IMR-90 (cell line): ENCODE measurements around the gene MNAT1. TPM values are rescaled to one million over a fixed set of nuclear protein-coding genes. Genes with fewer than 3 reads are reported as not detected.
A peak's percentile ranks its signal among the peaks of the same experiment; 100 is the strongest.

ENCODE experiments used
- ATAC-seq: fragments of 200-7000 bp; cut with Tn5 transposase; 2 replicates; pipeline ENCODE4 v1.9.1; 2020; ENCODE audit warnings: low read depth, mild to moderate bottlenecking, moderate library complexity
- BruUV-seq: library from RNA; stranded (reverse); fragments of 400-500 nt; replicated peaks from 2 replicates; lab custom pipeline; 2021; lab: Mats Ljungman, UMichigan
- CTCF ChIA-PET: fragments of 300-600 bp; formaldehyde crosslinking; extraction: SDS; loops from one replicate; lab custom pipeline; 2021; ENCODE audit warnings: antibody characterized with exemption; lab: Yijun Ruan, JAX
- POLR2A ChIA-PET: fragments of 300-600 bp; sonication (Branson Sonifier 250); formaldehyde crosslinking; loops from one replicate; lab custom pipeline; 2022; ENCODE audit warnings: antibody characterized with exemption; ENCODE audit not compliant: unreplicated experiment; lab: Charles Lee
- DNase-seq: peaks from one replicate; pipeline ENCODE4 v3.0.0; 2013
- H2AFZ ChIP-seq: replicated peaks from 2 replicates; pipeline ENCODE3; 2013; ENCODE audit warnings: low read length, mild to moderate bottlenecking; ENCODE audit not compliant: poor library complexity
- H2AK5ac ChIP-seq: 2 replicates; pipeline ENCODE4 v1.6.1; 2013; ENCODE audit warnings: low read depth, low read length, inconsistent platforms
- H2AK9ac ChIP-seq: replicated peaks from 2 replicates; pipeline ENCODE3; 2013; ENCODE audit warnings: mild to moderate bottlenecking, low read depth, low read length, moderate library complexity; ENCODE audit not compliant: poor library complexity
- H2BK120ac ChIP-seq: 2 replicates; pipeline ENCODE4 v1.6.1; 2013; ENCODE audit warnings: low read depth, low read length, inconsistent platforms
- H2BK15ac ChIP-seq: 3 replicates; pipeline ENCODE4 v1.6.1; 2013; ENCODE audit warnings: low read depth, low read length, inconsistent platforms
- H2BK20ac ChIP-seq: 2 replicates; pipeline ENCODE4 v1.6.1; 2013; ENCODE audit warnings: low read depth, mild to moderate bottlenecking, inconsistent platforms, low read length, moderate library complexity
- H2BK5ac ChIP-seq: 2 replicates; pipeline ENCODE4 v1.6.1; 2013; ENCODE audit warnings: mild to moderate bottlenecking, low read depth, low read length, inconsistent platforms; ENCODE audit not compliant: poor library complexity, severe bottlenecking
- H3K14ac ChIP-seq: replicated peaks from 2 replicates; pipeline ENCODE4 v1.6.1; 2013; ENCODE audit warnings: low read depth, low read length, inconsistent platforms
- H3K18ac ChIP-seq: 2 replicates; pipeline ENCODE4 v1.6.1; 2013; ENCODE audit warnings: low read depth, low read length, control low read depth
- H3K23ac ChIP-seq: 2 replicates; pipeline ENCODE4 v1.6.1; 2013; ENCODE audit warnings: low read depth, low read length, inconsistent platforms
- H3K27ac ChIP-seq: 2 replicates; pipeline ENCODE4 v1.5.1; 2013; ENCODE audit warnings: mild to moderate bottlenecking, control low read depth, low read length; ENCODE audit not compliant: insufficient read depth
- H3K27me3 ChIP-seq: 2 replicates; pipeline ENCODE4 v1.6.1; 2013; ENCODE audit warnings: low read length; ENCODE audit not compliant: control insufficient read depth, insufficient read depth
- H3K36me3 ChIP-seq: 2 replicates; pipeline ENCODE4 v1.6.1; 2013; ENCODE audit warnings: low read length, mixed read lengths; ENCODE audit not compliant: control insufficient read depth, insufficient read depth
- H3K4ac ChIP-seq: 2 replicates; pipeline ENCODE4 v1.6.1; 2013; ENCODE audit warnings: low read depth, low read length, inconsistent platforms
- H3K4me1 ChIP-seq: 2 replicates; pipeline ENCODE4 v1.6.1; 2013; ENCODE audit warnings: low read length, mixed read lengths; ENCODE audit not compliant: control insufficient read depth, insufficient read depth
- H3K4me2 ChIP-seq: 2 replicates; pipeline ENCODE4 v1.6.1; 2013; ENCODE audit warnings: low read depth, mild to moderate bottlenecking, control low read depth, low read length, moderate library complexity
- H3K4me3 ChIP-seq: 2 replicates; pipeline ENCODE4 v1.5.1; 2013; ENCODE audit warnings: low read depth, mild to moderate bottlenecking, control low read depth, low read length, moderate library complexity; ENCODE audit not compliant: insufficient read depth
- H3K56ac ChIP-seq: 2 replicates; pipeline ENCODE4 v1.6.1; 2013; ENCODE audit warnings: low read length, inconsistent platforms; ENCODE audit not compliant: insufficient read depth; ENCODE audit errors: extremely low read depth
- H3K79me1 ChIP-seq, 2 experiments: 2 replicates each; pipeline ENCODE4 v1.6.1; 2013; ENCODE audit warnings: low read length in 2 of 2, inconsistent platforms in 1 of 2, low read depth in 1 of 2
- H3K9ac ChIP-seq: 2 replicates; pipeline ENCODE4 v1.6.1; 2013; ENCODE audit warnings: low read depth, low read length, control low read depth
- H3K9me1 ChIP-seq: 2 replicates; pipeline ENCODE4 v1.6.1; 2013; ENCODE audit warnings: low read length, inconsistent platforms; ENCODE audit not compliant: insufficient read depth
- H3K9me3 ChIP-seq: 2 replicates; pipeline ENCODE4 v1.6.1; 2013; ENCODE audit warnings: low read length; ENCODE audit not compliant: control insufficient read depth, insufficient read depth
- H4K20me1 ChIP-seq: 2 replicates; pipeline ENCODE4 v1.6.1; 2013; ENCODE audit warnings: low read length, inconsistent platforms; ENCODE audit not compliant: insufficient read depth
- H4K5ac ChIP-seq: 2 replicates; pipeline ENCODE4 v1.6.1; 2013; ENCODE audit warnings: mild to moderate bottlenecking, low read depth, low read length, control low read depth
- H4K8ac ChIP-seq, 2 experiments: 2 replicates each; pipeline ENCODE4 v1.6.1; 2013; ENCODE audit warnings: low read depth in 2 of 2, low read length in 2 of 2, control low read depth in 1 of 2, inconsistent platforms in 1 of 2
- H4K91ac ChIP-seq: 2 replicates; pipeline ENCODE4 v1.6.1; 2013; ENCODE audit warnings: low read depth, low read length, inconsistent platforms; ENCODE audit not compliant: insufficient read depth
- BHLHE40 ChIP-seq: fragments of 150-350 bp; IDR thresholded peaks from 2 replicates; pipeline ENCODE4 v1.6.1; 2016; ENCODE audit warnings: mild to moderate bottlenecking, low read depth, low read length
- CEBPB ChIP-seq: IDR thresholded peaks from 2 replicates; pipeline ENCODE4 v1.6.1; 2012; ENCODE audit warnings: low read depth, low read length, improper control_type of control experiment
- CHD1 ChIP-seq: IDR thresholded peaks from 2 replicates; pipeline ENCODE4 v1.6.1; 2012; ENCODE audit warnings: low read depth, low read length, improper control_type of control experiment
- CTCF ChIP-seq: conservative IDR thresholded peaks from 2 replicates; pipeline ENCODE4 v1.5.1; 2012; ENCODE audit warnings: mild to moderate bottlenecking, low read depth, low read length, improper control_type of control experiment
- ELK1 ChIP-seq: fragments of 150-350 bp; IDR thresholded peaks from 2 replicates; pipeline ENCODE4 v1.6.1; 2016; ENCODE audit warnings: low read depth, mild to moderate bottlenecking, low read length, moderate library complexity, borderline replicate concordance
- FOS ChIP-seq: fragments of 150-350 bp; IDR thresholded peaks from 2 replicates; pipeline ENCODE4 v1.6.1; 2016; ENCODE audit warnings: low read depth, low read length
- MAFK ChIP-seq: IDR thresholded peaks from 2 replicates; pipeline ENCODE4 v1.6.1; 2012; ENCODE audit warnings: low read depth, low read length, improper control_type of control experiment
- MAZ ChIP-seq: IDR thresholded peaks from 2 replicates; pipeline ENCODE4 v1.6.1; 2012; ENCODE audit warnings: low read depth, mild to moderate bottlenecking, low read length, improper control_type of control experiment, moderate library complexity, borderline replicate concordance
- MXI1 ChIP-seq: IDR thresholded peaks from 2 replicates; pipeline ENCODE4 v1.6.1; 2012; ENCODE audit warnings: low read depth, mild to moderate bottlenecking, low read length, moderate library complexity, borderline replicate concordance
- NFE2L2 ChIP-seq: fragments of 150-350 bp; IDR thresholded peaks from 2 replicates; pipeline ENCODE4 v1.6.1; 2016; ENCODE audit warnings: low read depth, mild to moderate bottlenecking, low read length
- POLR2A ChIP-seq: IDR thresholded peaks from 2 replicates; pipeline ENCODE4 v1.6.1; 2012; ENCODE audit warnings: mild to moderate bottlenecking, low read depth, low read length
- RAD21 ChIP-seq: IDR thresholded peaks from 2 replicates; pipeline ENCODE4 v1.6.1; 2012; ENCODE audit warnings: low read length, improper control_type of control experiment
- RCOR1 ChIP-seq: IDR thresholded peaks from 2 replicates; pipeline ENCODE4 v1.6.1; 2012; ENCODE audit warnings: mild to moderate bottlenecking, low read length, improper control_type of control experiment; ENCODE audit not compliant: insufficient replicate concordance
- RFX5 ChIP-seq: IDR thresholded peaks from 2 replicates; pipeline ENCODE4 v1.8.0; 2012; ENCODE audit warnings: low read depth, mild to moderate bottlenecking, low read length, moderate library complexity
- SMC3 ChIP-seq: fragments of 150-350 bp; IDR thresholded peaks from 2 replicates; pipeline ENCODE4 v1.6.1; 2016; ENCODE audit warnings: low read depth, mild to moderate bottlenecking, antibody characterized with exemption, low read length, moderate library complexity
- USF2 ChIP-seq: fragments of 150-350 bp; IDR thresholded peaks from 2 replicates; pipeline ENCODE4 v1.6.1; 2017; ENCODE audit warnings: mild to moderate bottlenecking, antibody characterized with exemption, low read length, low read depth
- WGBS, 2 experiments: methylation state at CpG; one replicate each; pipeline versions ENCODE4 v1.1.5 to v1.1.7; 2013; ENCODE audit warnings: missing lambda C conversion rate in 2 of 2; ENCODE audit not compliant: insufficient read length in 1 of 2; ENCODE audit errors: extremely low coverage in 2 of 2; 5-methylcytosine and 5-hydroxymethylcytosine counted together
- dilution Hi-C: fragments of 300-500 bp; cut with HindIII; formaldehyde crosslinking; loops from one replicate; pipeline ENCODE4 v1.14.3; 2018; ENCODE audit warnings: low sequenced_read_pairs; ENCODE audit not compliant: unreplicated experiment
- in situ Hi-C: fragments of 300-500 bp; cut with MboI; formaldehyde crosslinking; loops from 3 replicates; pipeline ENCODE4 v1.14.3; 2019; ENCODE audit warnings: low sequenced_read_pairs, inconsistent platforms, mixed read lengths
- intact Hi-C: fragments of 100-400 bp; cut with micrococcal nuclease; formaldehyde crosslinking; loops from 2 replicates; pipeline ENCODE4 v1.10.0; 2022
- polyA plus RNA-seq, 3 experiments: library from polyadenylated mRNA; depleted of rRNA; stranded (reverse); fragments of >200 nt; gene quantifications; 2 replicates each; pipeline ENCODE4 v1.2.3, GENCODE V29; 2012; ENCODE audit warnings: low replicate concordance in 1 of 3
- total RNA-seq: library from RNA; depleted of rRNA; stranded (reverse); fragments of >200 nt; gene quantifications from 2 replicates; pipeline ENCODE4 v1.2.3, GENCODE V29; 2012

MNAT1 gene
- total and polyA plus RNA-seq, 2 of the 4 experiments (the other 2 are of a cell fraction), result 48.2 to 53.0 TPM

- H3K23ac ChIP-seq, result no peak overlapping the region
- H2BK120ac ChIP-seq, result no peak overlapping the region
- no peak overlapping the region for H2BK15ac ChIP-seq
- no peaks in the 10 kb centered on the region for H3K27me3 ChIP-seq
- ATAC-seq, result peak; percentile 32; the same call in 1 of the 2 replicates
- 0 out of 2 replicates have a peak, but pooled peaks cover 3% of the 10 kb centered on the region for H3K36me3 ChIP-seq
- in situ Hi-C loops, result no loop called here
- H3K27ac ChIP-seq, result peak overlapping the region; percentile 73; the same call in 1 of the 2 replicates
- no peak overlapping the region for H4K8ac ChIP-seq
- ChIA-PET CTCF (no interaction called here), POLR2A (no interaction called here)
- H2BK5ac ChIP-seq, result peak overlapping the region; percentile 24
- no peak overlapping the region for H2AK9ac ChIP-seq
- H2AK5ac ChIP-seq, result no peak overlapping the region
- no peak overlapping the region for H3K4me2 ChIP-seq
- no peak overlapping the region; the same call in 1 of the 2 replicates for H3K18ac ChIP-seq
- TF ChIP-seq FOS, result no peak
- no peak for TF ChIP-seq POLR2A
- TF ChIP-seq ELK1, result no peak
- TF ChIP-seq CTCF, result no peak
- TF ChIP-seq SMC3, result no peak
- TF ChIP-seq MAZ, result no peak
- TF ChIP-seq CEBPB, result no peak
- no peak for TF ChIP-seq RFX5
- no peak for TF ChIP-seq RAD21
- TF ChIP-seq MXI1, result no peak
- no peak for TF ChIP-seq BHLHE40
- TF ChIP-seq CHD1, result no peak
- TF ChIP-seq MAFK, result no peak
- no peak for TF ChIP-seq USF2
- no peak for TF ChIP-seq NFE2L2
- TF ChIP-seq RCOR1, result no peak
- no peaks in the 10 kb centered on the region for H3K9me3 ChIP-seq
- H3K79me1 ChIP-seq, result peaks cover 9 to 17% of the 10 kb centered on the region in 2 experiments; a peak in 3 of 4 replicates
- H3K14ac ChIP-seq, result no peak overlapping the region
- H4K91ac ChIP-seq, result no peak overlapping the region
- intact Hi-C loops, result no loop called here
- BruUV-seq, result no TSS peak
- peak overlapping the region; percentile 83 for H4K5ac ChIP-seq
- no peak overlapping the region for H3K56ac ChIP-seq
- H3K9ac ChIP-seq, result no peak overlapping the region
- H3K4ac ChIP-seq, result no peak overlapping the region
- peaks cover 3% of the 10 kb centered on the region; the same call in 1 of the 2 replicates for H4K20me1 ChIP-seq
- WGBS, 2 experiments, result no CpG with 5 or more reads among the region's 4 CpGs
- no peak overlapping the region for H2BK20ac ChIP-seq
- no peak overlapping the region for H3K4me3 ChIP-seq
- H3K4me1 ChIP-seq, result peaks cover 7% of the 10 kb centered on the region
- peaks cover 3% of the 10 kb centered on the region; the same call in 1 of the 2 replicates for H3K9me1 ChIP-seq
- dilution Hi-C loops, result no loop called here
- no peak overlapping the region for H2AFZ ChIP-seq
- no peak for DNase-seq
These were observed 209.6 kb downstream of the MNAT1 start for GRCh38 chr14:60944204-60944603.
